GM12892 (cell line): ENCODE measurements around the gene OLFM2.
A peak's percentile ranks its signal among the peaks of the same experiment; 100 is the strongest.
"Not testable (repeated sequence)": the region's sequence is repeated elsewhere in the genome, so short reads cannot be mapped to it uniquely, and the experiment has no call there.

Experiments
- DNase-seq: peaks from one replicate; pipeline ENCODE4 v3.0.0; 2011; ENCODE audit not compliant: insufficient read length
- FAIRE-seq: peaks from 2 replicates; lab custom pipeline; 2011; peaks lifted over from hg19 to GRCh38; lab: Jason Lieb, UNC
- POLR2A ChIP-seq: IDR thresholded peaks from 2 replicates; pipeline ENCODE4 v1.6.1; 2011; ENCODE audit warnings: low read depth, low read length, control low read depth
- POLR2AphosphoS5 ChIP-seq: IDR thresholded peaks from 2 replicates; pipeline ENCODE4 v1.6.1; 2011; ENCODE audit warnings: low read depth, low read length, control low read depth
- TAF1 ChIP-seq: IDR thresholded peaks from 2 replicates; pipeline ENCODE4 v1.6.1; 2011; ENCODE audit warnings: low read depth, mild to moderate bottlenecking, control low read depth, low read length, borderline replicate concordance

OLFM2 gene

GRCh38 chr19:9836021-9836420 lies 100.3 kb downstream of the OLFM2 start:
- FAIRE-seq, result no peak
- DNase-seq, result no peak

DNA sequence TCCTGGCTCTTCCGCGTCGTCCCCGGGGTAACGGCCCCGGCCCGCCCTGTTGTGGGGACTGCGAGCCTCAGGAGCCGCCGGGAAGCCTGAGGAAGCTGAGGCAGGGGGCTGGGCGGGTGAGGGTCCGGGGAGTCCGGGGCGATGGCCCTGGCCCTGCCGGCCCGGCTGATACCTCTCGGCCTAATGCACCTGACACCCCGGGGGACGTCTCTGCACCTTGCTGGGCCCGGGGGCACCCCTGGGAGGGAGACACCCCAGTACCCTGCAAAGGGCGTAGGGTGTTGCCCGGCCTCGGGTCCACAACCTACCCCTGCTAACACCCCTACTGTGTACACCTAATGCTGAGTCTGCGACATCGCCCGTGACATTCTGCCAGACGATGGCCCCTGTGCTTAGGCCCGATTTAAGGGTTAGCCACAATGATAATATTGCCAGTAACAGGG lies 100.8 kb downstream of the OLFM2 start:
- no peak for FAIRE-seq

More at GRCh38 chr19:9836021-9836420, 100.3 kb downstream of the OLFM2 start:
- TF ChIP-seq TAF1 (no peak), POLR2AphosphoS5 (no peak), POLR2A (no peak)

GRCh38 chr19:9834726-9835506 lies 101.4 kb downstream of the OLFM2 start, which contains the start of gene PIN1:
Gene PIN1, plus strand, starts transcription at chr19:9835318. Its CDS starts 27 bp downstream, at chr19:9835345.
- FAIRE-seq (peak; percentile 95), DNase-seq (peak; percentile 98)
- TF ChIP-seq POLR2A (peak; percentile 65; the same call in 1 of the 2 replicates), TAF1 (peak; percentile 72; the same call in 1 of the 2 replicates), POLR2AphosphoS5 (peak; percentile 32; the same call in 1 of the 2 replicates)

More for the DNA sequence above, 100.8 kb downstream of the OLFM2 start:
- TF ChIP-seq POLR2AphosphoS5 (no peak), TAF1 (no peak), POLR2A (no peak)
- DNase-seq, result no peak

DNA sequence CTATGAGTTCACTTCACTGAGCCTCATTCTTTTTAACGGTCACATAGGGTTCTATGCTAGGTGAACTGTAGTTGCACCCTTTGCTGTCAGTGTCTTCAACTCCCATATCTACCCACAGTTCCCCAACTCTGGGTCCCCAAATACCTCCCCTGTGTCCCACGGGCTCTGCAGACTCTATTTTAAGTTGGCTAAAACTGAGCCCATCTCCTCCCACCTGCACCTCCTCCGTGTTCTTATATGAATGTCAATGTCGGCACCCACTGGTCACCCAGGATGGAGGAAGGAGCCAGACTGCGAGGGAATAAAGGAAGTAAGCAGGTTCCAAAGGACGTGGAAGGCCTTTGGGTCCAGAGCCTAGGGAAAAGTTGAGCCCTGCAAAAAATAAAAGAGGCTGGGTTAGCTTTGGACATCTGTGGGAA lies 102.0 kb downstream of the OLFM2 start:
- TF ChIP-seq POLR2A (no peak), TAF1 (no peak), POLR2AphosphoS5 (no peak)
- DNase-seq (no peak), FAIRE-seq (no peak)

DNA sequence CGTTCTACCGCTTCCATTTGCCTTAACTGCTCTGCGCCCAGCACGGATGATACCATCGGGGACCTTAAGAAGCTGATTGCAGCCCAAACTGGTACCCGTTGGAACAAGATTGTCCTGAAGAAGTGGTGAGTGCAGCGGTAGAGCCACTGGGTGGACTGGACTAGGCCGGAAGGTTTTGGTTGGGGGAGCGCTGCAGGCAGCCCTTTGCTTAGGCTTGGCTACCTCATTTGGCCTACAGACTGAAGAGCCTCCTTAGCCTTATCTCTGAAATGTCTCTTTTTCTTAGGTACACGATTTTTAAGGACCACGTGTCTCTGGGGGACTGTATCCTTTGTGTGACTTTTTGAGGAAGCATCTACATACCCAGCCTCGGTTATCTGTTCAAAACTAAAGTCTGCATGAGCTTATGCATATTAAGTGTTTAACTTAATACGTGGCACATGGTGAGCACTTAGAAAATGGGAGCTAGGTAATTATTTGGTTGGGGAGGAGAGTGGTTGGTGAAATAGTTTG lies 107.7 kb downstream of the OLFM2 start:
- DNase-seq (no peak), FAIRE-seq (no peak)
- TF ChIP-seq TAF1 (no peak), POLR2AphosphoS5 (no peak), POLR2A (no peak)

DNA sequence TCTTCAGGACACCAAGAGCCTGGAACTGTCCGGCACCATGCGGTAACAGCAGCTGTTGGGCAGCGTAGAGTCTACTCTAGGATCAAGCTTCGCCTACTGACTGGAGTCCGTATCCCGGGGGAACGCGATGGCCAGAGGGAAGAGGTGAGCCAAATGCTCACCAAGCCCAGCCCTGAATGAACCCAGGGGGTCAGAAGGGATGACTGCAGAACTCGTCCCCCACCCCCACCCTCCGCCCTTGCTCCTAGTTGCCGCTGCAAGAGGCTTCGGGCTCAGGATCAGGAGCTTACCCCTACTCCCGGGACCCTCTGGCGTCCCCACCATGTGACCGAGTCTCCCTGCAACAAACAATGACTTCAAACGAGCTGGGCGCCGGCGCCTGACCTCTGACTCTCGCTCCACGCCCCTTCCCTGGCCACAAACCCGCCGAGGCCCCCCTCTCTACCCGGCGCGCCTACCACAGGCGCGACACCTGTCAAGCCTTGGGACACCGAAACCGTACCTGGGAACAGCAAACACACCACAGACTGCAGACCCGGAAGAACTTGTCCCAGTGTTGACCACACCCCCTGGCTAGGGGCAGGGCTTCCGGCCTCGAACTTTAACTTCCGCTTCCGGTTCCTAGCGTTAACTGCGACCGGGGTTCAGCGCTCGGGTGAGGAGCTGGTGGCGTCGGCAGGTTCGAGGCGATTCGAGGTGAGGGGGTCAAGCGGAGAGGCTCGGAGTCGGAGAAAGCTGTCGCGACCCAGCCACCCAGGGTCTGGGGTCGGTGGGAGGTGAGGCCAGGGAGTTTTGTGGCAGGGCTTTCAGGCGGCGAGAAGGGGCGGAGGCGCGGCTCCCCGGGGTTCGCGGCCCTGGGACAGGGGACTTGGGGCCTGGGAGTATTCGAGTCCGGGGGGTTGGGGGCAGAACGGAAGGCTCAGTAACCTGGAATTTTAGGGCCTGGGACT lies 108.8 kb downstream of the OLFM2 start, which contains the start of gene UBL5:
UBL5 (plus strand) TSS at position 630 of the 950 bp plus-strand sequence. CDS start 420 bp downstream, outside the sequence.
- DNase-seq (peak; percentile 97), FAIRE-seq (peak; percentile 99)
- peak; percentile 95 for TF ChIP-seq POLR2A
- TF ChIP-seq POLR2AphosphoS5, result peak; percentile 95
- TF ChIP-seq TAF1, result peak; percentile 82

- TF ChIP-seq TAF1 (no peak), POLR2A (no peak), POLR2AphosphoS5 (no peak)
- no peak for FAIRE-seq
- no peak for DNase-seq
Measured at GRCh38 chr19:9823816-9824215, 112.5 kb downstream of the OLFM2 start.

DNA sequence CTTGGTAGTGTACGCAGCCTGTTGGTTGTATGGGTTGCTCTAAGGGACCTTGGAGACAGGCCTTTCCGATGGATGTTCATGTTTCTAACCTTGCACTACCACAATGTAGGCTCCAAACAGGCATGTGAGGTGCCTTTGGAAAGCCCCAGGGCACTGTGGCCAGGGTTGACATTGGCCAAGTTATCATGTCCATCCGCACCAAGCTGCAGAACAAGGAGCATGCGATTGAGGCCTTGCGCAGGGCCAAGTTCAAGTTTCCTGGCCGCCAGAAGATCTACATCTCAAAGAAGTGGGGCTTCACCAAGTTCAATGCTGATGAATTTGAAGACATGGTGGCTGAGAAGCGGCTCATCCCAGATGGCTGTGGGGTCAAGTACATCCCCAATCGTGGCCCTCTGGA lies 116.3 kb downstream of the OLFM2 start:
- not testable (repeated sequence) for FAIRE-seq, DNase-seq

- DNase-seq, result no peak
- no peak for FAIRE-seq
- TF ChIP-seq TAF1 (no peak), POLR2AphosphoS5 (0 out of 2 replicates have a peak, but pooled peaks have one; percentile 22)
Measured at GRCh38 chr19:9819596-9819909, 116.8 kb downstream of the OLFM2 start.

- FAIRE-seq (peak; percentile 98), DNase-seq (peak; percentile 92)
- TF ChIP-seq TAF1 (0 out of 2 replicates have a peak, but pooled peaks have one; percentile 58), POLR2AphosphoS5 (peak; percentile 89), POLR2A (peak; percentile 95)
Measured at GRCh38 chr19:9818734-9819595, 117.3 kb downstream of the OLFM2 start, which contains the start of gene FBXL12. Gene FBXL12, minus strand, starts transcription at chr19:9819079. Its CDS starts 266 bp downstream, at chr19:9818813.

GRCh38 chr19:9818175-9818733 lies 118.1 kb downstream of the OLFM2 start:
- DNase-seq, result no peak
- no peak for FAIRE-seq
- TF ChIP-seq POLR2AphosphoS5 (no peak), POLR2A (no peak), TAF1 (no peak)
